HCT116 (cell line): ENCODE results near the gene DDX41. TPM values are rescaled to one million over a fixed set of nuclear protein-coding genes. Genes with fewer than 3 reads are reported as not detected.

Source experiments
- ATAC-seq: fragments of 200-7000 bp; cut with Tn5 transposase; 2 replicates; pipeline ENCODE4 v1.9.1; 2020; ENCODE audit warnings: mild to moderate bottlenecking, moderate library complexity
- BruUV-seq: library from RNA; stranded (reverse); fragments of 400-500 nt; replicated peaks from 2 replicates; lab custom pipeline; 2021; lab: Mats Ljungman, UMichigan
- CTCF ChIA-PET: fragments of 300-600 bp; sonication (Branson Sonifier 250); formaldehyde crosslinking; loops from one replicate; lab custom pipeline; 2021; ENCODE audit warnings: antibody characterized with exemption; lab: Charles Lee
- POLR2A ChIA-PET: fragments of 300-600, 350-600 bp; sonication (Branson Sonifier 250); formaldehyde crosslinking; loops from one replicate; lab custom pipeline; 2021; ENCODE audit warnings: antibody characterized with exemption; lab: Charles Lee
- RAD21 ChIA-PET, 2 experiments: fragments of 300-600 bp; sonication (Branson Sonifier 250); formaldehyde crosslinking; loops; one replicate each; lab custom pipeline; 2023; ENCODE audit warnings: low total read pairs in 2 of 2; ENCODE audit not compliant: uncharacterized antibody in 2 of 2, unreplicated experiment in 2 of 2, low non-redundant PET in 1 of 2; lab: Charles Lee
- DNase-seq: peaks from one replicate; pipeline ENCODE4 v3.0.0-alpha.2; 2010; ENCODE audit warnings: low read depth, low spot score
- H2AFZ ChIP-seq: fragments of 200-600 bp; shearing (Covaris generic), sonication (generic); 2 replicates; pipeline ENCODE4 v1.6.1; 2017; ENCODE audit warnings: low read depth, mixed run types, mixed read lengths, antibody characterized with exemption, low read length; ENCODE audit not compliant: poor library complexity, severe bottlenecking
- H3K27ac ChIP-seq: 2 replicates; pipeline ENCODE4 v1.5.1; 2012; ENCODE audit warnings: low read depth, low read length
- H3K27me3 ChIP-seq: fragments of 200-600 bp; sonication (generic); 2 replicates; pipeline ENCODE4 v1.6.1; 2016; ENCODE audit warnings: mixed run types, low read length, mixed read lengths; ENCODE audit not compliant: insufficient read depth
- H3K36me3 ChIP-seq, 2 experiments: fragments of 200-500 bp in 1 of 2; fragments of 200-600 bp in 1 of 2; sonication (Bioruptor generic) in 1 of 2; sonication (generic) in 1 of 2; 2 replicates each; pipeline versions ENCODE4 v1.5.1 to v1.6.1; 2014 to 2016; ENCODE audit warnings: low read length in 2 of 2, inconsistent platforms in 1 of 2, mixed read lengths in 1 of 2, mixed run types in 1 of 2; ENCODE audit not compliant: insufficient read depth in 2 of 2, control insufficient read depth in 1 of 2
- H3K4me1 ChIP-seq, 2 experiments: fragments of 200-600 bp in 1 of 2; sonication (generic) in 1 of 2; 2 replicates each; pipeline versions ENCODE4 v1.5.1 to v1.6.1; 2012 to 2017; ENCODE audit warnings: low read length in 2 of 2, inconsistent platforms in 1 of 2, mild to moderate bottlenecking in 1 of 2, mixed read lengths in 1 of 2, mixed run types in 1 of 2, moderate library complexity in 1 of 2; ENCODE audit not compliant: insufficient read depth in 2 of 2, control insufficient read depth in 1 of 2
- H3K4me2 ChIP-seq: fragments of 200-600 bp; sonication (generic); 2 replicates; pipeline ENCODE4 v1.6.1; 2017; ENCODE audit warnings: mixed run types, low read length, mixed read lengths
- H3K4me3 ChIP-seq, 2 experiments: fragments of 200-600 bp in 1 of 2; sonication (generic) in 1 of 2; replicated peaks in 1 of 2; 2 replicates each; pipeline ENCODE4 v1.5.1; 2011 to 2016; ENCODE audit warnings: low read length in 2 of 2, control low read depth in 1 of 2, low read depth in 1 of 2, mild to moderate bottlenecking in 1 of 2, mixed read lengths in 1 of 2, mixed run types in 1 of 2
- H3K79me2 ChIP-seq: fragments of 200-600 bp; sonication (generic); 2 replicates; pipeline ENCODE4 v1.6.1; 2017; ENCODE audit warnings: mild to moderate bottlenecking, mixed run types, low read length, moderate library complexity, mixed read lengths; ENCODE audit not compliant: insufficient read depth
- H3K9ac ChIP-seq: fragments of 200-600 bp; sonication (generic); 2 replicates; pipeline ENCODE4 v1.6.1; 2016; ENCODE audit warnings: low read length, mixed read lengths
- H3K9me2 ChIP-seq: fragments of 200-600 bp; sonication (generic), shearing (Covaris generic); 2 replicates; pipeline ENCODE4 v1.6.1; 2017; ENCODE audit warnings: mixed run types, mild to moderate bottlenecking, moderate library complexity; ENCODE audit not compliant: insufficient read depth
- H3K9me3 ChIP-seq, 2 experiments: fragments of 200-500 bp in 1 of 2; fragments of 200-600 bp in 1 of 2; sonication (Bioruptor generic) in 1 of 2; sonication (generic) in 1 of 2; 2 replicates each; pipeline ENCODE4 v1.6.1; 2014 to 2017; ENCODE audit warnings: low read length in 2 of 2, mixed read lengths in 2 of 2, inconsistent platforms in 1 of 2, low read depth in 1 of 2, mild to moderate bottlenecking in 1 of 2, mixed run types in 1 of 2, moderate library complexity in 1 of 2; ENCODE audit not compliant: control insufficient read depth in 1 of 2, insufficient read depth in 1 of 2
- H4K20me1 ChIP-seq: fragments of 200-600 bp; sonication (generic), shearing (Covaris generic); 2 replicates; pipeline ENCODE4 v1.6.1; 2017; ENCODE audit warnings: mixed run types, mild to moderate bottlenecking, moderate library complexity; ENCODE audit not compliant: insufficient read depth
- ELF1 ChIP-seq: IDR thresholded peaks from 2 replicates; pipeline ENCODE4 v1.6.1; 2012; ENCODE audit warnings: low read depth, borderline replicate concordance
- EZH2 ChIP-seq: fragments of 200-600 bp; sonication (generic); IDR thresholded peaks from 2 replicates; pipeline ENCODE4 v1.6.1; 2017; ENCODE audit warnings: antibody characterized with exemption, mixed run types
- FOSL1 ChIP-seq: IDR thresholded peaks from 2 replicates; pipeline ENCODE4 v1.6.1; 2012; ENCODE audit warnings: low read depth
- MAX ChIP-seq: IDR thresholded peaks from 2 replicates; pipeline ENCODE4 v1.6.1; 2012
- POLR2AphosphoS5 ChIP-seq: IDR thresholded peaks from 2 replicates; pipeline ENCODE4 v1.6.1; 2011; ENCODE audit warnings: mild to moderate bottlenecking, low read depth, low read length, moderate library complexity
- RAD21 ChIP-seq: IDR thresholded peaks from 2 replicates; pipeline ENCODE4 v1.6.1; 2012; ENCODE audit warnings: low read depth, mild to moderate bottlenecking
- SP1 ChIP-seq: IDR thresholded peaks from 2 replicates; pipeline ENCODE4 v1.6.1; 2012; ENCODE audit warnings: low read depth
- SRF ChIP-seq: IDR thresholded peaks from 2 replicates; pipeline ENCODE4 v1.6.1; 2012; ENCODE audit warnings: low read depth
- TCF7L2 ChIP-seq: IDR thresholded peaks from 2 replicates; pipeline ENCODE4 v1.7.0; 2011; ENCODE audit warnings: borderline replicate concordance, inconsistent platforms; ENCODE audit not compliant: insufficient read depth, insufficient read length; ENCODE audit errors: extremely low read depth
- YY1 ChIP-seq: IDR thresholded peaks from 2 replicates; pipeline ENCODE4 v1.6.1; 2011; ENCODE audit warnings: low read length, low read depth, moderate library complexity, mild to moderate bottlenecking; ENCODE audit not compliant: insufficient replicate concordance; ENCODE audit errors: extremely low read depth
- ZBTB33 ChIP-seq: IDR thresholded peaks from 2 replicates; pipeline ENCODE4 v1.6.1; 2011; ENCODE audit warnings: mild to moderate bottlenecking, low read length, moderate library complexity; ENCODE audit not compliant: insufficient replicate concordance; ENCODE audit errors: extremely low read depth
- ZNF274 ChIP-seq: fragments of 200-500 bp; sonication (Bioruptor generic); IDR thresholded peaks from 2 replicates; pipeline ENCODE4 v1.6.1; 2014; ENCODE audit warnings: mild to moderate bottlenecking, low read depth, low read length, inconsistent platforms
- intact Hi-C: fragments of 100-400 bp; cut with micrococcal nuclease; formaldehyde crosslinking; loops from 2 replicates; pipeline ENCODE4 v1.10.0; 2022
- total RNA-seq: library from RNA; stranded (reverse); gene quantifications from one replicate; pipeline ENCODE4 v1.2.1, GENCODE V29; 2021; ENCODE audit not compliant: unreplicated experiment
- TF ChIP-seq, protein P1 (sequence below): IDR thresholded peaks from 2 replicates; pipeline ENCODE4 v1.6.1; 2012; ENCODE audit warnings: low read depth
- TF ChIP-seq, protein P2 (sequence below), 3 experiments: fragments of 200-600 bp in 1 of 3; sonication (generic) in 1 of 3; IDR thresholded peaks in 2 of 3; conservative IDR thresholded peaks in 1 of 3; 2 replicates each; pipeline ENCODE4 v1.5.1; 2012 to 2017; ENCODE audit warnings: low read depth in 2 of 3, low read length in 2 of 3, antibody characterized with exemption in 1 of 3, borderline replicate concordance in 1 of 3, control low read depth in 1 of 3, mild to moderate bottlenecking in 1 of 3, mixed read lengths in 1 of 3, mixed run types in 1 of 3, moderate library complexity in 1 of 3; ENCODE audit not compliant: insufficient read depth in 1 of 3

DDX41 gene
- total RNA-seq, 1 experiment from 2014 or later = 141 TPM

DNA sequence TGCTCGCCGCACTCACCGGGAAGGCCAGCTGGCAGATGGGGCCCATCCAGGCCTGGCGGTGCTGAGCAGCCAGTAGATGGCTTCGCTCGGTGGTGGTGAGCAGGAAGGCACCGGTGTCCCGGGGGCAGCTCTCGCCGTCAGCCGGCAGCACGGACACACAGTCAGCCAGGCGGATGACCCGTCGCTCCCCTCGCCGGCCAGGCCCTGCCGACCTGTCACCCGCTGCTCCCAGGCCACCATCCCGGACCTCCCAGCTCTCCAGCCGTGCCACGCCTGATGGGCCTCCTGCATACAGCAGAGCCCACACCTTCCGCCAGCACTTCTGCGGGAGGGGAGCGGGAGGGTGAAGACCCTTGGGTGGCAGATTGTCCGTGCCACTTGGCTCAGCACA is 8.5 kb downstream of the DDX41 start:
- POLR2A ChIA-PET = no interaction called here
- no peak overlapping the region for H3K4me3 ChIP-seq
- no peak overlapping the region for H2AFZ ChIP-seq
- no peaks in the 10 kb centered on the region for H3K4me1 ChIP-seq
- no peak for TF ChIP-seq RAD21
- TF ChIP-seq ELF1 = no peak
- TF ChIP-seq ZBTB33 = no peak
- no peak for TF ChIP-seq MAX
- TF ChIP-seq POLR2AphosphoS5 = no peak
- no peak for TF ChIP-seq TCF7L2
- no peak for TF ChIP-seq SP1
- no peak for TF ChIP-seq EZH2
- TF ChIP-seq, protein P1, sequence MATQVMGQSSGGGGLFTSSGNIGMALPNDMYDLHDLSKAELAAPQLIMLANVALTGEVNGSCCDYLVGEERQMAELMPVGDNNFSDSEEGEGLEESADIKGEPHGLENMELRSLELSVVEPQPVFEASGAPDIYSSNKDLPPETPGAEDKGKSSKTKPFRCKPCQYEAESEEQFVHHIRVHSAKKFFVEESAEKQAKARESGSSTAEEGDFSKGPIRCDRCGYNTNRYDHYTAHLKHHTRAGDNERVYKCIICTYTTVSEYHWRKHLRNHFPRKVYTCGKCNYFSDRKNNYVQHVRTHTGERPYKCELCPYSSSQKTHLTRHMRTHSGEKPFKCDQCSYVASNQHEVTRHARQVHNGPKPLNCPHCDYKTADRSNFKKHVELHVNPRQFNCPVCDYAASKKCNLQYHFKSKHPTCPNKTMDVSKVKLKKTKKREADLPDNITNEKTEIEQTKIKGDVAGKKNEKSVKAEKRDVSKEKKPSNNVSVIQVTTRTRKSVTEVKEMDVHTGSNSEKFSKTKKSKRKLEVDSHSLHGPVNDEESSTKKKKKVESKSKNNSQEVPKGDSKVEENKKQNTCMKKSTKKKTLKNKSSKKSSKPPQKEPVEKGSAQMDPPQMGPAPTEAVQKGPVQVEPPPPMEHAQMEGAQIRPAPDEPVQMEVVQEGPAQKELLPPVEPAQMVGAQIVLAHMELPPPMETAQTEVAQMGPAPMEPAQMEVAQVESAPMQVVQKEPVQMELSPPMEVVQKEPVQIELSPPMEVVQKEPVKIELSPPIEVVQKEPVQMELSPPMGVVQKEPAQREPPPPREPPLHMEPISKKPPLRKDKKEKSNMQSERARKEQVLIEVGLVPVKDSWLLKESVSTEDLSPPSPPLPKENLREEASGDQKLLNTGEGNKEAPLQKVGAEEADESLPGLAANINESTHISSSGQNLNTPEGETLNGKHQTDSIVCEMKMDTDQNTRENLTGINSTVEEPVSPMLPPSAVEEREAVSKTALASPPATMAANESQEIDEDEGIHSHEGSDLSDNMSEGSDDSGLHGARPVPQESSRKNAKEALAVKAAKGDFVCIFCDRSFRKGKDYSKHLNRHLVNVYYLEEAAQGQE = no peak
- TF ChIP-seq, protein P2, sequence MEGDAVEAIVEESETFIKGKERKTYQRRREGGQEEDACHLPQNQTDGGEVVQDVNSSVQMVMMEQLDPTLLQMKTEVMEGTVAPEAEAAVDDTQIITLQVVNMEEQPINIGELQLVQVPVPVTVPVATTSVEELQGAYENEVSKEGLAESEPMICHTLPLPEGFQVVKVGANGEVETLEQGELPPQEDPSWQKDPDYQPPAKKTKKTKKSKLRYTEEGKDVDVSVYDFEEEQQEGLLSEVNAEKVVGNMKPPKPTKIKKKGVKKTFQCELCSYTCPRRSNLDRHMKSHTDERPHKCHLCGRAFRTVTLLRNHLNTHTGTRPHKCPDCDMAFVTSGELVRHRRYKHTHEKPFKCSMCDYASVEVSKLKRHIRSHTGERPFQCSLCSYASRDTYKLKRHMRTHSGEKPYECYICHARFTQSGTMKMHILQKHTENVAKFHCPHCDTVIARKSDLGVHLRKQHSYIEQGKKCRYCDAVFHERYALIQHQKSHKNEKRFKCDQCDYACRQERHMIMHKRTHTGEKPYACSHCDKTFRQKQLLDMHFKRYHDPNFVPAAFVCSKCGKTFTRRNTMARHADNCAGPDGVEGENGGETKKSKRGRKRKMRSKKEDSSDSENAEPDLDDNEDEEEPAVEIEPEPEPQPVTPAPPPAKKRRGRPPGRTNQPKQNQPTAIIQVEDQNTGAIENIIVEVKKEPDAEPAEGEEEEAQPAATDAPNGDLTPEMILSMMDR (IDR thresholded peaks at IDR 0.05 in 2 of 3, conservative IDR thresholded peaks at IDR 0.05 in 1 of 3; ENCODE audit: borderline replicate concordance in 1 of 3, insufficient read depth in 1 of 3, low read depth in 2 of 3, low read length in 2 of 3) = no peak
- TF ChIP-seq YY1 = no peak
- TF ChIP-seq ZNF274 = no peak
- TF ChIP-seq SRF = no peak
- no peak for TF ChIP-seq FOSL1
- no peaks in the 10 kb centered on the region for H3K27me3 ChIP-seq
- no TSS peak for BruUV-seq
- no peak overlapping the region for H3K9ac ChIP-seq
- H3K79me2 ChIP-seq = no peaks in the 10 kb centered on the region
- no peaks in the 10 kb centered on the region for H4K20me1 ChIP-seq
- peaks cover 14 to 26% of the 10 kb centered on the region in 2 experiments; a peak in 3 of 4 replicates for H3K36me3 ChIP-seq
- H3K27ac ChIP-seq = no peak overlapping the region; the same call in 1 of the 2 replicates
- H3K9me2 ChIP-seq = no peaks in the 10 kb centered on the region
- no peaks in the 10 kb centered on the region for H3K9me3 ChIP-seq
- CTCF ChIA-PET = interaction anchor here (1.0 to 2.1 kb wide), 3 partner anchors 11 to 104 kb away, joined by 3 to 9 read pairs (median 4); partner anchors contain the start of gene PDLIM7
- RAD21 ChIA-PET = no interaction called here
- no peak overlapping the region for H3K4me2 ChIP-seq
- intact Hi-C loops = no loop called here
- ATAC-seq = no peak
- DNase-seq = no peak
